Pulmonary artery endothelial cell (primary cell): Measurements from ENCODE around the gene ZDHHC23. TPM values are rescaled to one million over a fixed set of nuclear protein-coding genes. Genes with fewer than 3 reads are reported as not detected.

Experiments used
- DNase-seq: peaks from one replicate; pipeline ENCODE4 v3.0.0-alpha.2; 2011; ENCODE audit warnings: low read depth, low spot score
- total RNA-seq: library from RNA; depleted of rRNA; stranded (reverse); fragments of >200 nt; gene quantifications from 2 replicates; pipeline ENCODE4 v1.2.3, GENCODE V29; 2014

Gene ZDHHC23
- total RNA-seq, result 3.4 and 6.1 TPM in 2 replicates

- no peak for DNase-seq
These were observed at the start of gene ZDHHC23 for GRCh38 chr3:113947372-113948014. Gene ZDHHC23 (plus strand): TSS chr3:113948013. CDS start chr3:113948803, 790 bp downstream.

DNA sequence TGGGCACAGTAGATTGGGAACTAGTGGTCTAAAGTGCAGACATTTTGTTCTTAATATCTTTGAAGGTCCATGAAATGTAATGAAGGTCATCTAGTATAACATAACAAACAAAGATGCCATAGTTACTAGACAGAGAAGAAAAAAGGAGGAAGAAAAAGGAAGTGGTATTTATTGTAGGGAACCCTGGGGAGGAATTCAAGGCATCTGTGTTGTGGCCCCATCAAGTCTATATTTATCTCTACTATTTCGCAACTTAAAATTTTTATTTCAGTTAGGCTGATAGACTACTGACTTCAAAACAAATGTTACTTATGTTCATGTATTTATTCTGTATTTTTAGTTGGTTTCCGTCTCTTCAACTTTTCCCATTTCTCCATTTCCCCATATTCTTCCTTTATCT is 48.9 kb upstream of the ZDHHC23 start:
- DNase-seq, result no peak

DNA sequence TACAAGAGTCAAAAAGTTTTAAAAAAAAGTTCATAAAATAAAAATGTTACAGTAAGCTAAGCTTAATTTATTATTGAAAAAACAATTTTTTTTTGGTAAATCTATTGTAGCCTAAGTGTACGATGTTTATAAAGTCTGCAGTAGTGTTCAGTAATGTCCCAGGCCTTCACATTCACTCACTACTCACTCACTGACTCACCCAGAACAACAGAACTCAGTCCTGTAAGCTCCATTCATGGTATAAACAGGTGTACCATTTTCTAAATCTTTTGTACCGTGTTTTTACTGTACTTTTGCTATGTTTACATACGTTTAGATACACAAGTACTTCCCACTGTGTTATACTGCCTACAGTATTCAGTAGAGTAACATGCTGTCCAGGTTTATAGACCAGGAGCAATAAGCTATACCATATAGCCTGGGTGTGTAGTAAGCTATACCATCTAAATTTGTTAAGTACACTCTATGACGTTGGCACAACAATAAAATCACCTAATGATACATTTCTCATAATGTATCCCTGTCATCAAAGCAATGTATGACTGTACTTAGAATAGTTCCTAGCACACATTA is 41.2 kb upstream of the ZDHHC23 start:
- DNase-seq, result no peak

- no peak for DNase-seq
These were observed 39.7 kb upstream of the ZDHHC23 start for GRCh38 chr3:113908133-113908532.

GRCh38 chr3:113910966-113911365 is 36.8 kb upstream of the ZDHHC23 start:
- no peak for DNase-seq

DNA sequence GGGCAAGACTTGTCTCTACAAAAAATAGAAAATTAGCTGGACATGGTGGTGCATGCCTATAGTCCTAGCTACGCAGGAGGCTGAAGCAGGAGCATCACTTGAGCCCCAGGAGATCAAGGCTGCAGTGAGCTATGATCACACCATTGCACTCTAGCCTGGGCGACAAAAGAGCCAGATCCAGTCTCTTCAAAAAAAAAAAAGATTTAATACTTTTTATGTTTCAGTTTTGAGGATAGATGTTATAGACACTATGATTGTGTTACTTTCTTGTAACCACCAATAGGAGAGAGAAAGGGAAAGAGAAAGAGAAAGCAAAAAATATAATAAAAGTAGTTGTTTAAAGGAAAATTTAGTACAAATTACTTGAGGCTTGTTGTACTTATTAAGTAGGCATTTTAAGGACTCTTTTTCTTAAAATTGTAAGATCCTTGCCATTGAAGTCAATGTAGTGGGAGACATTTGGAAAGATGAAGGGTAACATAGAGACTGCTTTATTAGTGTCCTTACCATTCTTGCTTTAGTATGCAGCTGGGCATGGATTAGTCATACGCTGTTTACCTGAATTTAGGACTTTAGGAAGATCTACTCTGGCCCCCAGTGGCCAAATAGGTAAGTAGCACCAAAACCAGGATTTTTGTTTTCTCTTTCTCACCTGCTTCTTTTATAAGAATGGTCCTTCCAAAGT is 35.1 kb upstream of the ZDHHC23 start:
- peak; percentile 7 for DNase-seq

DNA sequence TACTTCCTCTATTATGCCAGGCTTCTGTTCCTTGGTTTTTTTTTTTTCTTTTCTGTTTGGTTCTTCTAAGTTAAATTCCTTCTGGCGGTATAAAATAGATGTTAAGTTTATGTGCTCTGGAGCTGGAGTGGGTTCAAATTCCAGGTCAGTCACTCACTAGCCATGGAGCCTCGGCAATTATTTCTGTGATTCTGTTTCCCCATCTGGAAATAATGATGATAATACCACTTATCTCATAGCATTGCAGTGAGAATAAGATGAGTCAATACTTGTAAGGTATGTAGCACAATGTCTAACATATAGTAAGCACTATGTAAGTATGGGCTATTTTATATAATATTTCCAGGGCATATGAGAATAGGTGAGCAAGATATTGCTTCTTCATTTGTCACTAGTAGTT is 33.2 kb upstream of the ZDHHC23 start:
- DNase-seq, result no peak

DNA sequence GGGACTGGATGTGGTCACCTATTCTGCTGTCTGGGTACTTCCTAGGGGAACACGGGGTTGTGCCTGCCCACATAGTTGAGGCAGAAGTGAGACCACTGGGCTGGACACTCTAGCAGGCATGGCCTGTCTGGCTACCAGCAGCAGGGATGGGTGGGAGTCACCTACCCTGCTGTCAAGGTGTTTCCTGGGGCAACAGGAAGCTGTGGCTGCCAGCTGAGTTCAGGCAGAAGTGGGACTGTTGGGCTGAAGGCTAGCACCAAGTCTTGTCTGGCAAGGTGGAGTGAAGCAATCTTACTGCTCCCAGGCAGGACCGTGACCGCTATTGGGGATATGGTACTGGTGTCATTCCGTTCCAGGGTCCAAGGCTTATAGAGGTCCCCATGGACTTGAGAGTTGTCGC is 20.3 kb upstream of the ZDHHC23 start:
- no peak for DNase-seq

GRCh38 chr3:113946831-113947230 is 982 bp upstream of the ZDHHC23 start:
- no peak for DNase-seq

DNA sequence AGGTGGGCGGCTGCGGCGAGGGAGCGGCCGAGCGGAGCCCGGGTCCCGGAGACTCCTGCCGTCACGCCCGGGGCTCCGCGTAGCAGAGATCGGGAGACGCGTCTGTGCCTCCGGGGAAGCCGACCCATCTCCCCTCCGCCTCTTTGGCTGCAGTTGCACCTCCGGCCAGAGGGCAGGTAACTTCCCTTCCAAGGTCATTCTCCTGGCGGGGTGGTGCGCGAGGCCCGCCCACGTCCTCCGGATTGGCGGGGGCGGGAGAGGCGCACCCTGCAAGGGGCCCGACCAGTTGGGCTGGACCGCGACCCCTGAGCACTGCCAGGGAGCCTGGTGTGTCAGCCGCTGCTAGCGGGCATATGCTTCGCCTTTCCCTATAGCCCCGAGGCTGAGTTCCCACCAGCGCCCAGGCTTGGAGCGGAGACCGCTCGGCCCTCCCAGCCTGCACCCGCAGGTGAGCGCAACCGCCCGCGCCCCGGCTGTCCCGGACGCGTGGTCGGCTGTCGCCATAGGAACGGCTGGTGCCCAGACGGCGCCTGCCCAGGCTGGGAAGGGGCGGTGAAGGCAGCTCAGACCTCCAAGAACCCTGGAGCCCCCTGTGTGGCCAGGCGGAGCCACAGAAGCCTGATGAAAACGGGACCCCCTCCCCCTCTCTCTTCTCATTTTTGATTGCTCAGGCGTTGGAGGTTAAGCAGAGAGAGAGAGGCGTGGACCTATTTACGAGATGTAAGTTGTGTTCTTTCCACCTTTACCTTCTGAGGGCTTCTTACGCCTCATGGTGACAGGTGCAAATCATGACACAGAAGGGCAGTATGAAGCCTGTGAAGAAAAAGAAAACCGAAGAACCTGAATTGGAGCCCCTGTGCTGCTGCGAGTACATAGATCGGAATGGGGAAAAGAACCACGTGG is 453 bp downstream of the ZDHHC23 start:
- DNase-seq, result no peak

GRCh38 chr3:113952921-113953320 is 5.1 kb downstream of the ZDHHC23 start:
- DNase-seq, result no peak

- DNase-seq, result no peak
These were observed 5.9 kb downstream of the ZDHHC23 start for GRCh38 chr3:113953677-113954076.

DNA sequence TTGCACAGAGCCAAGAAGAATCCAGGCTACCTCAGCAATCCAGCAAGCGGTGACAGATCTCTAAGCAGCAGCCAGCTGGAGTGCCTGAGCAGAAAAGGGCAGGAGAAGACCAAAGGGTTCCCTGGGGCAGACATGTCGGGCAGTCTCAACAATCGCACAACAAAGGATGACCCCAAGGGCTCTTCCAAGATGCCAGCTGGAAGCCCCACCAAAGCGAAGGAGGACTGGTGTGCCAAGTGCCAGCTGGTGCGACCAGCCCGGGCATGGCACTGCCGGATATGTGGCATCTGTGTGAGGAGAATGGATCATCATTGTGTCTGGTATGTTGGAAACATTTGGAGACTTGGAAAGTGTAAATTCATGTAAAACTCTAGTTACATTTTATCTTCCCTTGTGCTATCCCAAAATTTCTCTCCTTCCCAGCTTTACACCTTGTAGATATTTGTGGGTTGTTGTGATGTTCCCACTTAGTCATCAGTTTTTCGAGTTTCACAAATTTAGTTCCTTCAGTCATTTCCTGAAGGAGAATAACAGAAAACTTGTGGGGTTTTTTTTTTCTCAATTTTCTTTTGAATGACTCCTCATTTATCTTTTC is 6.4 kb downstream of the ZDHHC23 start:
- DNase-seq, result no peak

DNA sequence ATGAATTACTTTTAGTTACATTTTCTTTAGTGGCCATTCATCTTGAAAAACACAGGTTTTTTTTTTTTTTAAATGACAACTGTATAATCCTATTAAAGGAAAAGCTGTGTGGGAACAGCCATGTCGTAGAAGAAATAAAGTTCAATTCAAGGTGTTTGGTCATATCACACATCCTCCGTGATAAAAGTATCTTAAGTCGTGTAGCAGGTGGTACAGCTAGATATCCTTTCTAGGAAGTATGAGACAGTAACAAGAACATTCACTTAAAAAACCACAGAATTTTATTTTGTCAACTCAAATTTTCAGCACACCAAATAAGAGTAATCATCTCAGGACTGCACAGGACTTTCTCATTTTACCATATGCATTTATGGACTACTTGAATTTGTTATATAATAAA is 16.1 kb downstream of the ZDHHC23 start:
- no peak for DNase-seq

GRCh38 chr3:113966172-113966571 is 18.4 kb downstream of the ZDHHC23 start:
- no peak for DNase-seq

GRCh38 chr3:113968986-113969385 is 21.2 kb downstream of the ZDHHC23 start:
- DNase-seq, result no peak

DNA sequence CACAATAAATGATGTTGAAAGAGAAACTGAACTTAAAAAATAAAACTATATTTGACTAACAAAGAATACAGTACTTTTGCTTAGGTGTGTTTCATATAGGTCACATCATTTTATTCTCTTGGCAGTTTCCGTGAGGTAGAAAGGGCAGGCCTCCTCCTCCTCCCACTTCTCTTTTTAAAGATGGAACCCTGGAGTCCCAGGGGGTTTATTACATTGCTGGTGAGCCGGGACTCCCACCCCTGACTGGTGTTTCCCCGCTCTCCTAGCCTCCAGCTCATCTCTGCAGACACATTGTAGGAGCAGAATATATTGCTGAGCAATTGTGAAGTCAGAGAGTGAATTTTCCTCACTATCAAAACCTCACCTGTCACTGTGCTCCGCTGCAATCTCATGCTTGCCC is 30.0 kb downstream of the ZDHHC23 start:
- DNase-seq, result no peak

- DNase-seq, result no peak
These were observed 32.1 kb downstream of the ZDHHC23 start for GRCh38 chr3:113979916-113980315.

DNA sequence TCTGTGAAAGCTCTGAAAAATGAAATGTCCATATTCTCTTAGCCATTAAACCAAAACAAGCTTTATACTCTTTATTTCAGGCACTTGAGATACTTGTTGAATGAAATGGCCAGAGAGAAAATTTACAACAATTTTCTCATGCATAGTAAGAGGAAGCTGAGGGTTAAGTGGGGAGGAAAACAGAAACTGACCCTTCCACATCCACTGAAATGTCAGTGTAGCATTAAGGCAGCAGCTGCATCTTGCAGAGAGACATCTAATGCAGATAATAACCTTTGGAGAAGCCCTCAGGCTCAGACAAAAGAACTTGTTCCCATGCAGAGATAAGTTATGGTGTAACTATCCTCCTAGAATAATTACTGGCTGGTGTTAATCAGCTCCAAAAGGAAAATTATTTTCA is 34.0 kb downstream of the ZDHHC23 start:
- DNase-seq, result no peak

GRCh38 chr3:113983544-113983943 is 35.7 kb downstream of the ZDHHC23 start:
- no peak for DNase-seq

GRCh38 chr3:113985541-113985940 is 37.7 kb downstream of the ZDHHC23 start:
- no peak for DNase-seq

DNA sequence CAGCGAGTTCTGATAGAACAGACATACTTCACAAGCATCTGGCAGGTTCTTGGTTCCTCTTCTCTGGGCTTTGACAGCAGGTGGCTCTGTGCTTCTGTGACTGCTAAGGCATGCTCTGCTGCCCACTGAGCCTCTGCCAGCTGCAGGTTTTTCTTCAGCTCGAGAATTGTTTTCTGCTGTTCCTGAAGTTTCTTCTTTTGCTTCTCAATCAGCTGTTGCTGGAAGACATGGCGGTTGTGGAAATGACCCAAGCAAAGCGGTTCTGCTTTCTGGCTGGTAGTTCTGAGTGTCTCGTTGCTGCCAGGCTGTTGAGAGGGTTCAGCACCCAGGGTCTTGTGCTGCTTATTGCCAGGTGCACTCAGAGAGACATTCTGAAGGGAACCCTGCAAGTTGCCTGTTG is 57.7 kb downstream of the ZDHHC23 start:
- DNase-seq, result no peak
